Stimulated activated CD8-positive, alpha-beta memory T cell treated with anti-CD3 and anti-CD28 coated beads, Interleukin-15, amount 100 ng/mL, for 1 hour (primary cell): ENCODE measurements around the gene TIAM1.

Experiments used
- DNase-seq: peaks from one replicate; pipeline ENCODE4 v3.0.0-alpha.2; 2020; ENCODE audit warnings: low read depth

TIAM1 gene

DNA sequence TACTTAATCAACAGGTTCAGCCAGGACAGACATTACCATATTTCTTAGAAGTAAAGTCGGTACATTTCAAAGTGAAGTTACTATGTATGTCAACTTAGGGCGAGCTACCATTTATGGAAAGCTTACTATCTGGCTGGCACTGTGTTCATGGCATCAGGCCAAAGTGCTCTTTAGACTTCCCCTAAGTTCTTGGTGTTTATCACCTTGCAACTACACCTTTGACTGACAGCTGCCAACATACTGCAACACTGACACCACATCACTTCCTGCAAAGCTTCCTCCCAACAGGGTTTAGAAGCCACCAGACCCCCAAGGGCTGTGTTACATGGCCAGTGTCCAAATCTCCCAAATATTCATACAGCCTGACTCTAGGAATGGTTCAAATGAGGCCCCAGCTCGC lies 61.0 kb downstream of the TIAM1 start:
- DNase-seq = no peak

- DNase-seq = no peak
Observed at GRCh38 chr21:31282095-31282709, 61.9 kb downstream of the TIAM1 start.

DNA sequence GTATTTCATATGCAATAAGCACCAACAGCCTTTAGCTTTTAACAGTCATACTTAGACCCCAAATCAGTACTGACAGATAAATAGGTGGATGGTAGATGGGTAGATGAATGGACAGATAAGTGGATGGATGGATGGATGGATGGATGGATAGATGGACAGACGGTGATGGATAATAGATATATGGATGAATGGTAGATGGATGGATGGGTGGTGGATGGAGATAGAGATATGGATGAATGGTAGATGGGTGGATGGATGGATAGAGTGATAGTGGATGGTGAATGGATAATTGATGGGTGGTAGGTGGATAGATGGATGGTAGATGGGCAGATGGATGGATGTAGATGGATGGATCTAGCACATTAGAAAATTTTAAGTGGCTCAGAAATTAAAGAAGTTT lies 62.5 kb downstream of the TIAM1 start:
- DNase-seq = no peak

DNA sequence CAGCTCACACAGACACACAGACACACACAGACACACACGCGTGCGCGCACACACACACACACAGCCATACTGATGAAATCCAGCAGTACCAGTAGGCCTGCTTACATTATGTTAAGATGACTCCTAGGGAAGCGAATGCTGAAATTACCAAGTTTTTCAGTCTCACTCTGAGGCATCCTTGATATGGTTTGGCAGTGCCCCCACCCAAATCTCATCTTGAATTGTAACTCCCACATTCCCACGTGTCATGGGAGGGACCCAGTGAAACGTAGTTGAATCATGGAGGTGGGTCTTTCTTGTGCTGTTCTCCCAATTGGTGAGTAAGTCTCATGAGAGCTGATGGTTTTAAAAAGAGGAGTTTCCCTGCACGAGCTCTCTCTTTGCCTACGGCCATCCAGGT lies 64.1 kb downstream of the TIAM1 start:
- no peak for DNase-seq

DNA sequence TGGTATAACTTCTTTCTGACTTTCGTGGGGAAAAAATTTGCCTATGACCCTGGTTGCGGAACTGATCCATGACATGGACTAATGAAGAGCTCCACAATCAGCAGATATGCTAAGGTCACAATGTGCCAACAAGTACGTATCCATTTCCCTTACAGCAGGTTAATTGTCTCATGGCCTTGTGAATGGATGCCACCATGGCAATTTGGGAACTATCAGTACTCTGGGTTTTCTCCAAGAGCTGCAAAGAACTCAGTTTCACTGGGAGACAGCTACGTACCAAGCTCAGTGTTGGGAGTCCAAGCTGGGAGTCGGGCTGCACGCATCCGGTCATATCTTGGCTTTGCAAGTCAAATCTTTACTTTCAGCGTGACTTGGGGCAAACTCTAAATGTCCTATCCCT lies 64.8 kb downstream of the TIAM1 start:
- DNase-seq = no peak

- no peak for DNase-seq
Observed at GRCh38 chr21:31278511-31279130, 65.4 kb downstream of the TIAM1 start.

GRCh38 chr21:31276663-31277062 lies 67.4 kb downstream of the TIAM1 start:
- DNase-seq = no peak

DNA sequence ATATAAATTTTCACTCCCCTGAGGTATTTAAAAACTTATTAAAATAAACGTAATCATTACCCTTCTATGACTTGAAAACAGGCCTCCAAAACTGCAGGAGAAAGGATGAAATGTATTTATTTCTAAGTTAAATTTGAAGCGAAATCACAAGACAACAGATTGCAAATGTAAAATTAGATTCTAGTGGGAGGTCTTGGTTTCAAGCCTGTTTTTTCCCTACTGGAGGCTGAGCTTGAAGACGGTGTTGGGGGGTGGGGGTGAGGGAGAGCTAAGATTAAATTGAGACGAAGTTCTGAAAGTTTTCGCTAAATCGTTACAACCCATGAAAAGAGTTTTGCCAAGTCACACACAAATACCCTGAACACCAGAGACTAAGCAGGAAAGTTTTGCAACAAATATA lies 68.2 kb downstream of the TIAM1 start:
- no peak for DNase-seq

DNA sequence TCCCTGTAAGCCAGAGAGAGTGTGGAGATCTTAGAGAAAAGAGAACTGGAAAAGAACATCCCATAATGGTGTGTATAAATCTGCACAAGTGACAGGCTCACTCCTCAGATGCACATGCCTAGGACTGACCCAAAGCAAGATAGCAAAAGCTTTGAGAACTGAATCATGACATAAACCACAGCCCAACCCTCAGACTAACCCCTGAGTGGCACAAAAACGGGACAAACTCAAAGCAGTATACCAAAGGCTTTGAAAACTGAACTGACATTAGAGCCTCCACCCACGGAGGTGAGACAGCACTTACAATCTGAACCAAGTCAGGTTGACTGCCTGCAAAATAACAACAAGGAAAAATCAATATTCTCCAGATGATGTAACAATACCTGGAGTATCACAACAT lies 70.8 kb downstream of the TIAM1 start:
- DNase-seq = no peak

GRCh38 chr21:31268090-31268489 lies 76.0 kb downstream of the TIAM1 start:
- no peak for DNase-seq

- no peak for DNase-seq
Observed at GRCh38 chr21:31267644-31268043, 76.4 kb downstream of the TIAM1 start.

DNA sequence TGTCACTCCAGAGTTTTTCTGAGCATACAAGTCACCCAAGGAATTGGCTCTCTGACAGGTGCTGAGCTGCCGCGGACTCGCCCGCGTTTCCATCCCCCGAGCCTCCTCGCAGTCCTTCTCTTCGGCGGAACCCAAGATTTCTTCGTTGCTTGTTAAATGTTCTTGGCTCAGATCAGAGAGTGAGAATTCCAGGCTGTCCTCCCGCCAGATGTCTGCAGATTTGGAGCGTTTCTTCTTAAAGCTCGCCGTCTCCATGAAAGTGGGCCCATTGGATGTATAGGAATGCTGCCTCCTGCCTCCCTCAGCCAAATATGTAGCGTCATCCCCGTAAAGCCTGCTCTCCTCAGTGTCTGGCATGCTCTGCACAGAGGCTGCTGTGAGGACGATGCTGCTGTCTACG lies 77.8 kb downstream of the TIAM1 start:
- DNase-seq = no peak

GRCh38 chr21:31265366-31266013 lies 78.6 kb downstream of the TIAM1 start:
- no peak for DNase-seq

DNA sequence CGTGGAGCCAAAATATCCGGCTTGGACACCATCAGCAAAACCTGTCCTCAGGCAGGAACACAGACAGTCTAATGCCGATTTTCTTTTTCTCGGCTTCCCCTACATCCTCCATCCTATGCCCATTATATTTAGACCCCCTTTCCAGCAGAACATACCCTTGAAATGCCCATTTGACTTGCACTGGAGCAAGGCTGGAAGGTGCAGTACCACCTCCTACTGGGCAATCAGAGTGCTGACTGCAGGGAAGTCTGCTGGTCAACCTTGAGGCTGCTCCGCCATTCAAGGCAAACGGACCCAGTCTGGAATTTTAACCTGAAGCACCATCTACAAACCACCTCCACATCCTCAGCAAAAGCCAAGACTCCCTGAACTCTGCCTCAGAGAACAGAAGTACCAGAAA lies 79.5 kb downstream of the TIAM1 start:
- no peak for DNase-seq

DNA sequence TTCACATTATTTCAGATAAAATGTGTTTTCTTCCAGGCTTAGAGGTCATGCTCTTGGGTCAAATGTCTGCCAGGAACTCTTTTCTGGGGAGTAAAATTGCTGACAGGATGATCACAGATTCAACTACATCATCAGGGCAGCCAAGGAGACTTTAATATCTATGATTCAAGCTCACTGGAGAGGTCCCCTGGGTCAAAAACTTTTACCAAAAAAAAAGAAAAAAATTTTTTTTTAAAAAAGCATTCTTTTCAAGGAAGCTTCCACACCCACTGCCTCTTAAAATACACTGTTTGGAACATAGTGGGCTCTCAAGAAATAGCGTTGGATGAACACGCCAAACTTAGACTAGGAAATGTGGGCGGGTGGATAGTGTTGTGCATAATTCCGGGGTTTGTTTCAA lies 81.3 kb downstream of the TIAM1 start:
- no peak for DNase-seq

DNA sequence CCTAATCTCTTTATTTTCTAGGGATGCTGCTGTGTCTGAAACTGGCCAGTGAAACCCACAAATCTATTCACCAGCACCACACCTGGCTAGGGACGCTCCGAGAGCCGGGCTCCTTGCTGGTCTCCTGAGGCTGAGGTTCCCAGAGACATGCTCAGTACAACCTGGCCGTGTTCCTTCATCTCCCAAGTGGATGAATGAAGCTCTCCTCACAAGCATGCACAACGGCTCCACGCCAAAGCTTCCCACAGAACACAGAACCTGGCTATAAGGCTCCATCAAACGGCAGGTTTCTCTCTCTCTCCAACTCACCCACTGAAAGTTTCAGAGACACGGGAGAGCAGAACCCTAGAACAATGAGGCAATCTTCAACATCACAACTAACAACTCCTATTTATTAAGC lies 82.3 kb downstream of the TIAM1 start:
- no peak for DNase-seq

GRCh38 chr21:31260790-31261189 lies 83.3 kb downstream of the TIAM1 start:
- no peak for DNase-seq

- no peak for DNase-seq
Observed at GRCh38 chr21:31258073-31258472, 86.0 kb downstream of the TIAM1 start.

GRCh38 chr21:31257265-31257664 lies 86.8 kb downstream of the TIAM1 start:
- no peak for DNase-seq

- no peak for DNase-seq
Observed at GRCh38 chr21:31255896-31256295, 88.2 kb downstream of the TIAM1 start.

GRCh38 chr21:31255036-31255435 lies 89.0 kb downstream of the TIAM1 start:
- no peak for DNase-seq

DNA sequence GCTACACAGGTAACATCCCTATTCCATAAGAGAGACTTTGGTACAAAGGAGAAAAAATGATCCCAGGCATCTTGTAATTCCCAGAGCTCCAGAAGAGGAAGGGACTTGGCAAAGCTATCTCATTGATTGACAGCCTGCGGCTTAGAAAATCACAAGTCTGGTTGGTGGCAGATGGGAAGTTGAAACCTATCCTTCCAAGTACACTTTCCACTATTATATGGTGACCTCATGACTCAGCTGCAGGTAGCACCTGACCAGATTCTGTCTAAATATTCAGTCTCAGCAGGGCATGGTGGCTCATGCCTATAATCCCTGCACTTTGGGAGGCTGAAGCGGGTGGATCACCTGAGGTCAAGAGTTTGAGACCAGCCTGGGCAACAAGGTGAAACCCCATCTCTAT lies 89.9 kb downstream of the TIAM1 start:
- DNase-seq = no peak

DNA sequence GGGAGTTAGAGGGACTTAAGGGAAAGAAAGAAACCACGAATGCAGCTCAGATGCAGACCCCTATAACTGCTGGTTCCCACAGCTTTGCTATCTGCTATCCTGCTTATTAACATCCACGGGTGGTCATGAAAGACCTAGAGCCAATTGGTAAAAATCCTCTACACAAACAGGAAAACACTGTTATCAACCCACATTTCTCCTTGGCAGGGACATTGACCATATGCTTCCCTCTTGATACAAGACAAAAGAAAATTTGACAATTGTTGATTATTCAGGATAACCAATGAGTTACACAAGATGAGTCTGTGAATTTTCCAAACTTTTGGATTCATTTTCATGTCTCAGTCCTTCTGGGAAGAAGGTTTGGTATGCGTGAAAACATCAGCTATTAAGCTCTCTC lies 90.4 kb downstream of the TIAM1 start:
- DNase-seq = no peak

GRCh38 chr21:31252611-31253010 lies 91.5 kb downstream of the TIAM1 start:
- no peak for DNase-seq
